HG03039 (cell line): ENCODE measurements around the gene SLC49A3.
"Not testable (repeated sequence)": the region's sequence is repeated elsewhere in the genome, so short reads cannot be mapped to it uniquely, and the experiment has no call there.

Experiments
- ATAC-seq: cut with Tn5 transposase; IDR thresholded peaks from one replicate; pipeline ENCODE4 v1.9.1; 2021; ENCODE audit warnings: mild to moderate bottlenecking, moderate library complexity; ENCODE audit not compliant: unreplicated experiment

Gene SLC49A3

GRCh38 chr4:654871-655463, 34.0 kb downstream of the SLC49A3 start:
- no peak for ATAC-seq

GRCh38 chr4:654503-654845, 34.5 kb downstream of the SLC49A3 start:
- ATAC-seq = no peak

DNA sequence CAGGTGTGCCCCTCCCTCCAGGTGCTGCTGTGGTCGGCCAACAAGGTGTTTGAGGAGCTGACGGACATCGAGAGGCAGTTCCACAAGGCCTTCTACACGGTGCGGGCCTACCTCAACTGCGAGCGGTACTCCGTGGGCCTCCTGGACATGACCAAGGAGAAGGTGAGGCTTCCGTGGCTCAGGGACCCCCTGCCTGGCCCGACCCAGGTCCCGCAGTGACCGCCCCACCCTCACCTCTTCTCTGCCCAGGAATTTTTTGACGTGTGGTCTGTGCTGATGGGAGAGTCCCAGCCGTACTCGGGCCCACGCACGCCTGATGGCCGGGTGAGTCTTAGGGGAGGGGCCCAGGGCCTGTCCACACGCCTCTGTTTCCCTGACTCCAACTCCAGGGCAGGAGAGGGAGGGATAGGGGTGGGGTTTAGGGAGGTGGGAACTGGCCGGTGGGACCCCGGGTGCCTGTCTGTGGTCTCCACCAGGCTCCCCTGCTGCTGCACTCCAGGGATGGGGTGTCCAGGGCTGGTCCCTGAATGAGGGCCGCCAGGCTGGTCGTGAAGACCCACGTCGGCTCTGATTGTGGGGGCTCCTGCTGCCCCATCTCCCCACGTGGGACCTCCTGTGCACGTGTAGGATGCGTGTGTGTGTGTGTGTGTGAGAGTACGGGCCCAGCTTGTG, 35.0 kb downstream of the SLC49A3 start:
- ATAC-seq = no peak

DNA sequence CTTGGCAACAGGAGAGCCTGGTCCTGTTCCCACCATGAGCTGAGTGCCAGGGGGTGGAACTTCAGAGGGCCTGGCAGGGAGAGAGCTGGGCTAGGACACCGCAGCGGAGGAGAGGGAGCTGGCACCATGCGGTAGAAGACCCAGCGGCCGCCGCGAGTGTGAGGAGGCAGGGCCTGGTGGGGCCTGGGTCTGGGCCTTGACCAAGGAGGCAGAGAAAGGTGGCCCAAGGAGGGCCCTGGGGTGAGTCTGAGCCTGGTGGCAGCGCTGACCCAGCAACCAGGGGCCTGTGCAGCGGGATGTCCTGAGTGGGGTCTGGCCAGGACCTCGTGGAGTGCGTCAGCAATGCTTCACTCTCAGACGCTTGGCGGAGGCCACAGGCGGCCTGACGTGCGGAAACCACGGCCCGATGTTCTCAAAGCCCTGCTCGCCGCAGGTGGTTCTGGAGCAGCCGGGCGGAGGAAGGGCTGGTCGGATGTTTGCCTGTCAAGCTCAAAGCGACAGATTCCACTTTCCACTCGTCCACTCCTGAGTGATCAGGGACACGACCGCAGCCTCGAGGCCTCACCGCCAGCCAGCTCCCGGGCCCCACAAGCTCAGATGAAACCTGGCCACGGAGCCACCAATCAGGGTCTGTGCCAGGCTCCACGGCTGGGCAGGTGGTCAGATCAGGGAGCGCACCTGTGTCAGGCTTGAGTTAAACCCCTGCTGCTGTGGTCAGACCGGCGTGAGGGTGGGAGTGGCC, 35.7 kb downstream of the SLC49A3 start:
- no peak for ATAC-seq

- ATAC-seq = no peak
Observed at GRCh38 chr4:651884-652642, 36.9 kb downstream of the SLC49A3 start.

GRCh38 chr4:650951-651883, 37.7 kb downstream of the SLC49A3 start:
- no peak for ATAC-seq

- ATAC-seq = no peak
Observed at GRCh38 chr4:650461-650860, 38.5 kb downstream of the SLC49A3 start.

DNA sequence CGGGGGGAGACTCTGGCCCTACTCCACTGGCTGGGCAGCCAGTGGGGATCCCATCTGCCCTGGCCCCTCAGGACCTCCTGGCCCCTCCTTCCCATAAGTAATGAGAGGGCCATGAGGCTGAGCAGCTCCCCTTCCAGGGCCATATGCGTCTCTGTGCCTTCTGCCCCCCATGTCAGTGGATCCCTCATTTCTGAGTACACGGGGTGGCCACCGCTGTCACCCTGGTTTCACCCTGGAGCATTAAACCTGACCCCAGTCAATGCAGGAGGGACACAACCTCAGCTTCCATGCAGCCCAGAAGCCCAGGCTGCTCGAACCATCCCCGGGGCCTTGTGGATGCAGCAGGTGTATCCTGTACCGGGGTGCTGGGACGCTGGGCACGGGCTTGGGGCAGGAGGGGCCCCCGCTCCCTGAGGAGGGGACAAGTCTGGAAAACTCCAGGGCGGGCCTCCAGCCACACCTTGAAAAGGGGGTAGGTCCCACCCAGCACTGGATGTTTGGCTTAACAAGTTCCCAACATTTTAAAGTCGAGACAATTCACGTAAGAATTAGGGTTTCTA, 39.1 kb downstream of the SLC49A3 start:
- no peak for ATAC-seq

DNA sequence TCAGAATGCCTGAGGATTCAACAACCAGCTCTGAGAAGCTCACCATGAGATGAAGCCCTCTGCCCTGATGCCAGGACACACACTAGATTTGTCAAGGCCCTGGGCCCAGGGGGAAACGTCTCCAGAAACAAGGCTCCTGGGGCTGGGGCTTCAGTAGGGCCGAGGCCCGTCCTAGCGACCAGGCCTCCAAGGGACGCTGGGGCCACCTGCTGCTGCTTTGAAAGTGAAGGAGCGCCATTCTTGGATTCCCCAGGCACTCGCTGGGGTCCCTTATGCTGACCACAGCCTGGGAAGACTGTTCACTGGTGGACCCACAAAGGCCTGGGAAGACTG, 39.7 kb downstream of the SLC49A3 start:
- ATAC-seq = no peak

DNA sequence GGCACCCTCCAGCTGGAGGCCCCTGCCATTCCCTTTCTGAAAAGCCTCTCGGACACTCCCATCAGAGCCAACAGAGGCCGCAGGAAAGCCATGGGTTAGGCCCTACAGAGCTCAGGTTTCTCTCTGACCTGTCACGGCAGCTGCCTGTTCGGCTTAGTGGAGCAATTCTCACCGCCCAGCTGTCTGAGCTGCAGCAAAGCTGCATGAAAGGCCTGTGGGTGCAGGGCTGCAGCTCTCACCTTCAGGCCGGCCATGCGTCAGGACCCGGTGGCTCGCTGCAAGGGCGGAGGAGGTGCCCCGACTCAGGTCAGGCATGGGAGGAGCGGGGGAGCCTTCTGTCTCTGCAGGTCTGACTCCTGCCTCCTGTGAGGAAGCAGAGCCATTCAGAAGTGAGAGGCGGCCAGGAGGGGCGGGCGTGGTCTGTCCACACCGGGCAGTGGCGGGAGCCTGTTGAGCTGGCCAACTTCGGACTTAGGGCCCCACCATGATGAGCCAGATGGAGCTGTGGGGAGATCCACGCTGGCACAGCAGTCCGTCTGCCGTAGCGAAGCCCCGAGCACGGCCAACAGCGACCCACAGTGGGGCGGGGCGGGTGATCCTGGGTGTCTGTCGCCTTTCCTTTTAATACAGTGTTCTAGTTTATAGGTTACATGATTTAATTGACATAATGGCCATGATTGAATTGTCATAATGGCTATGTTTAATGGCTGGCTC, 40.2 kb downstream of the SLC49A3 start:
- ATAC-seq = no peak

GRCh38 chr4:647481-647880, 41.5 kb downstream of the SLC49A3 start:
- no peak for ATAC-seq

GRCh38 chr4:646460-646859, 42.5 kb downstream of the SLC49A3 start:
- no peak for ATAC-seq

GRCh38 chr4:642366-642765, 46.6 kb downstream of the SLC49A3 start:
- not testable (repeated sequence) for ATAC-seq

- no peak for ATAC-seq
Observed at GRCh38 chr4:637536-638280, 51.2 kb downstream of the SLC49A3 start.

GRCh38 chr4:636628-637159, 52.3 kb downstream of the SLC49A3 start:
- no peak for ATAC-seq

GRCh38 chr4:635851-636627, 52.9 kb downstream of the SLC49A3 start:
- ATAC-seq = no peak

GRCh38 chr4:635066-635835, 53.7 kb downstream of the SLC49A3 start:
- ATAC-seq = not testable (repeated sequence)
